Ammon's horn (tissue), 1 donor: ENCODE results near the gene PTPRD.

Experiments used
- DNase-seq: peaks from one replicate; pipeline ENCODE4 v3.0.0-alpha.2; 2016; ENCODE audit warnings: low spot score

PTPRD gene

GRCh38 chr9:10268531-10269485, 344.0 kb downstream of the PTPRD start:
- peak; percentile 60 for DNase-seq

- DNase-seq, result no peak
Measured at GRCh38 chr9:10265153-10265631, 347.6 kb downstream of the PTPRD start.

GRCh38 chr9:10260501-10260900, 352.3 kb downstream of the PTPRD start:
- DNase-seq, result no peak

- no peak for DNase-seq
Measured at GRCh38 chr9:10259668-10260067, 353.1 kb downstream of the PTPRD start.

GRCh38 chr9:10255758-10256157, 357.0 kb downstream of the PTPRD start:
- DNase-seq, result no peak

GRCh38 chr9:10254338-10254737, 358.5 kb downstream of the PTPRD start:
- no peak for DNase-seq

GRCh38 chr9:10253341-10253740, 359.5 kb downstream of the PTPRD start:
- DNase-seq, result no peak

GRCh38 chr9:10252174-10252573, 360.6 kb downstream of the PTPRD start:
- no peak for DNase-seq

- DNase-seq, result no peak
Measured at GRCh38 chr9:10251490-10251889, 361.3 kb downstream of the PTPRD start.

- no peak for DNase-seq
Measured at GRCh38 chr9:10250219-10250618, 362.6 kb downstream of the PTPRD start.

GRCh38 chr9:10248890-10249289, 363.9 kb downstream of the PTPRD start:
- no peak for DNase-seq

- no peak for DNase-seq
Measured at GRCh38 chr9:10242255-10242654, 370.5 kb downstream of the PTPRD start.

GRCh38 chr9:10238087-10238486, 374.7 kb downstream of the PTPRD start:
- no peak for DNase-seq

- DNase-seq, result no peak
Measured at GRCh38 chr9:10237584-10237983, 375.2 kb downstream of the PTPRD start.

GRCh38 chr9:10236161-10236560, 376.6 kb downstream of the PTPRD start:
- DNase-seq, result no peak

GRCh38 chr9:10235376-10235775, 377.4 kb downstream of the PTPRD start:
- DNase-seq, result no peak

GRCh38 chr9:10232352-10232930, 380.4 kb downstream of the PTPRD start:
- peak; percentile 27 for DNase-seq

GRCh38 chr9:10230512-10230911, 382.3 kb downstream of the PTPRD start:
- no peak for DNase-seq

- no peak for DNase-seq
Measured at GRCh38 chr9:10228082-10228481, 384.7 kb downstream of the PTPRD start.

GRCh38 chr9:10226996-10227395, 385.8 kb downstream of the PTPRD start:
- DNase-seq, result no peak

- DNase-seq, result no peak
Measured at GRCh38 chr9:10212702-10213101, 400.1 kb downstream of the PTPRD start.

- DNase-seq, result no peak
Measured at GRCh38 chr9:10208691-10209069, 404.1 kb downstream of the PTPRD start.

- no peak for DNase-seq
Measured at GRCh38 chr9:10204276-10204675, 408.5 kb downstream of the PTPRD start.
